Esophagus muscularis mucosa (tissue), 4 donors: ENCODE results near the gene CDC42EP1.

Experiments
- CTCF ChIP-seq, 3 experiments: fragments of 200-600 bp in 2 of 3; fragments of 450-650 bp in 1 of 3; sonication (generic) in 2 of 3; IDR thresholded peaks; one replicate each; pipeline ENCODE4 v1.5.1; 2017 to 2019; ENCODE audit warnings: antibody characterized with exemption in 3 of 3, mild to moderate bottlenecking in 2 of 3, moderate library complexity in 1 of 3
- EP300 ChIP-seq: sonication (generic); formaldehyde crosslinking; IDR thresholded peaks from one replicate; pipeline ENCODE4 v1.6.1; 2017; ENCODE audit warnings: antibody characterized with exemption
- POLR2A ChIP-seq: fragments of 450-650 bp; IDR thresholded peaks from one replicate; pipeline ENCODE4 v1.6.1; 2017; ENCODE audit warnings: antibody characterized with exemption, moderate library complexity, mild to moderate bottlenecking, low read depth

- peak; percentile 82 to 95 (median 92) for TF ChIP-seq CTCF (IDR thresholded peaks at IDR 0.05)
- no peak for TF ChIP-seq POLR2A
- TF ChIP-seq EP300: no peak
These were observed 21.5 kb upstream of the CDC42EP1 start for GRCh38 chr22:37538590-37539357.
